ENCODE results near the gene RAD9A.

- TF ChIP-seq CTCF (IDR thresholded peaks at IDR 0.05) (no peak), ZFX (IDR thresholded peaks at IDR 0.05; ENCODE audit: borderline replicate concordance) (no peak)
Measured at GRCh38 chr11:67417425-67417824, 25.6 kb downstream of the RAD9A start.

All from 22Rv1 (cell line).